RKO (cell line): ENCODE results near the gene ATP6V0A1.
A peak's percentile ranks its signal among the peaks of the same experiment; 100 is the strongest.
"Not testable (repeated sequence)": the region's sequence is repeated elsewhere in the genome, so short reads cannot be mapped to it uniquely, and the experiment has no call there.

Experiments used
- DNase-seq: peaks from one replicate; pipeline ENCODE4 v3.0.0-alpha.2; 2016; ENCODE audit warnings: low spot score

ATP6V0A1 gene

DNA sequence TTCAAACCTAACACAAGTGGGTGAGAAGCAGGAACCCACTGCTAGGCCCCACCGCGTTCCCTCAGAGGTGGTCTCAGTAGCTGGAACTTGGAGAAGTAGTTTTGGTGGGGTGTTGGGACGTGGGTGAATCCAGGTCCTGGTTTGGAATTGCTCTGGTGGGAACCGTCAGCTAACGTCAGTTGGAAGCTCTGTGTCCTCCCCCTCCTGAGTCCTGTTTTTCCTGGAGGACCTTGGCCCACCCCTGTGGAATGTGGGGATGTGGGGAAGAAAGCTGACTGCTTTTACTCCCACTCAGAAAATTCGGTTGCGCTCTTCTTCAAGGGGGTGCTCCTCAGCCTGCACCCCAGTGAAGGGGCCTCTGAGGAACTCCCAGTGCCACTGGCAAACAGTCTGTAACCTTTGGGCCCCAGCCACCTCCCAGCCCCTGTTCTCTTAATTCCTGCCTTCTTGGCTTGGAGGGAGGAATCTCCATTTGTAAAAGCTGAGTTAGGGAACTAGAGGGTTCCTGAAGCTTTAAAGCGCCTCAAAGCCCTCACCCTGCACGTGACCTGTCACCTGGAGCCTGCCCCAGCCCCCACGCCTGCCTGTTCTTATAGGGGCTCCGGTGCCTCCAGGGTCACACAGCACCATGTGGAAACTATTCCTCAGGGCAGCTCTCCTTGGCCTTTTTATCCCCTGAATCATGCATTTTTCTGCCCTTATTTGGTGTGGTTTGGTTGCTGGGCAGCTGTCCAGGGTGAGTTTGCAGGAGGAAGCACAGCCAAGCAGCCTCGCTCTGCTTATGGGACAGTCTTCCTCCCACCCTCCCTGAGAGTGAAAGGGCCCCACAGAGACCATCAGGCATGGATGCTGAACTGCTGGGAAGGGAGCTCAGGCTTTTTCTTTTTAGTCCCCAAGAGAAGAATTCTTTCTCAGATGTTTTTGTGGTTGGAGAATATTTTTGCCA, 61.1 kb downstream of the ATP6V0A1 start:
- DNase-seq, result peak; percentile 94

DNA sequence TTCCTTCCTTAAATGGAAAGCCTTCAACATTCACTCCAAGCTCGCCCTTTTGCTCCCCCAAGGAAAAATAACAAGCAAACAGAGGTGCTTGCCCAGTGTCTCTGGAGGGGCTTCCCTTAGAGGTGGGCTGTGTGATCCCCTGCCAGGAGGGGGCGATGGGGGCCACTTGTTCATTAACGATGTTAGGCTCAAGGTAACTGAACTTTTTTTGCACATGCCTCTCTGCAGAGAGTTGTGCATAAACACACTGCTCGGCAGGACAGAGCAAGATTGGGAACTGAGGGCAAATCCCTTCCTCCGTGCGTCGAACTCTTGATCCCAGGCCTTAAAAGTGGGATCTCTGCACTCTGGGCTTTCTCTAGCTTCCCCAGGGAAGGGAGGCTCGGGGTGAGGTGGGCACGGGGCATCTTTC, 61.9 kb downstream of the ATP6V0A1 start:
- DNase-seq, result no peak

DNA sequence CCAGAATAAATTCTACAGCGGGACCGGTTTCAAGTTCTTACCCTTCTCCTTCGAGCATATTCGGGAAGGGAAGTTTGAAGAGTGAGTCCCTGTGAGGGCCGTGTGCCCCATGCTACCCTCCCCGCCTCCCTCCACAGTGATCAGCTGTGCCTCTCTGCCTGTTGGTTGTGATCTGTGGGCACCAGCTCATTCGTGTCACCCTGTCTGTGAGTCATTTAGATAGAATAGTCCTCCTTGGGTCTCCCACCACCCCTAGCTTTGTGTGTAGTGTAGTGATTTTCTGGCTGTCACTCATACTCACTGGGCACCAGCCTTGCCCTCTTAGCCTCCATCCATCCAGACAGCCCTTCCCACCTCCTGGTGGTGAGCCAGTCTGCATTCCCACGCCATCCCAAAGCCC, 62.4 kb downstream of the ATP6V0A1 start:
- no peak for DNase-seq

DNA sequence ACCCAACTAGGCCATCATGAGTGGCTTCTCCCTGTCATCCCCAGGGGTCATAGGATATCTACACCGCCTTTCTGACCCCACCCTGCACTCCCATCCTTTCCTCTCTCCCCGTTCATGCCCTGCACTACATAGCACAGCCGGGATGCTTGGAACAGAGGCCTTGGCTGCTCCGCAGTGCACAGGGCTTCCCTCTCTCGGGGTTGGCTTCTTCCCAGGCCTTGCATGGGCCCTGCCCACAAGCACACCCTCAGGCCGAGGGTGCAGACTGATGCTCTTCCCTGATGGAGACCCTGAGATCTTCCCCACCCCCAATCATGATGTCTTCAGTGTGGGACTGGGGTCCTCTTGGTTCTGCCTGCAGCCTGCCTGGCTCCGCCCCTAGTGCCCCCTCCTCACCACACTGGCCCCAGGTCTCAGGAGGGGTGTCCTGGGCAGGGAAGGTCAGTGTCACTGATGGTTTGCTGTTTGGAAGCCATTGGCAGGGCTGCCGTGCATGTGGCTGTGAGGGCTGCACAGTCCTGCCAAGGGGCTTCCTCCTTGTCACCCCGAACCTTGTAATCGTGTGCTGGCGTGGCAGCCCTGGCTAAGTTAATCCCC, 63.1 kb downstream of the ATP6V0A1 start:
- DNase-seq, result no peak

DNA sequence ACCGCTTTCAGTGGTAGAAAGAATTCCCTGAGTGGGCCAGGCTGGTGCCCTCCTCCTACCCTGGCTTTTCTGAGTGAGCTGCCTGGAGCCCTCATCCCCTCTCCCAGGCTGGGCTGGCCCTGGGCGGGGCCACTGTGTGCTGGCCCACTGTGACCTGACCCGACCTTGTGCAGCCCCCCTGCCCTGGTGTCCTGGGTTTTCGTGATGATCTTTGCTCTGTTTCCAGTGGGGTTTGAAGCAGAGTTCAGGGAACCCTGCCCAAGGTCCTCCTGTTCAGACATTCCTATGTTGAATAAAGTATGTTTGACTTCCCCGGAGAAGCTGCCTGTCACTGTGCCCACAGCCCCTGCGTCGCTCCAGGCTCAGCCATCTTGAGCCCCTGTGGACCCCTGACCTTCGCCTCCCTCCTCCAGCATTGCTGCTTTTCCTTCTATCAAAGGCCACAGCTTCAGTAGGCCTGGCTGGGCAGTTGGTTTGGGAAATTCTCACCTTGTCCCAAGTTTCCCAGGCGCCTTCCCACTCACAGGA, 63.6 kb downstream of the ATP6V0A1 start:
- no peak for DNase-seq

DNA sequence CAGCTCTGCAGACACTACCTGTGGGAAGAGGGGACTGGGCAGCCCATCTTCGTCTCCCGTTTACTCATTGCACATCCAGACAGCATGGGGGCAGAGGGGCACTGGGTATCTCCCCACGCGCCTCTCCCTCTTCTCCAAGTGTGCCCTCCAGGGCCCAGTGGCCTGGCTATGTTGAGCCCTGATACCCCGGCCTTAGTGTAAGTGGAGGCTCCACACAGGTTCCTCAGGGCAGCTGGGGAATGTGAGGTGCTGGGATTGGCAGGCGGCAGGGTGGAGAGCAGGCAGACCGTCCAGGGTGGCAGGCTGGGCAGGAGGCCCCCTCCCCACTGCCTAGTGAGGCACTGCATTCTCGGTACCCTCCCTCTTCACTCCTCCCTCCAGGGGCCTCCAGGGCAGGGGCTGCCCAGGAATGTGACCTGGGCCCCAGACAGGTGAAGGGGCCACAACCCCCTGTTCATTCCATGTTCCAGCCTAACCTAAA, 64.2 kb downstream of the ATP6V0A1 start:
- no peak for DNase-seq

DNA sequence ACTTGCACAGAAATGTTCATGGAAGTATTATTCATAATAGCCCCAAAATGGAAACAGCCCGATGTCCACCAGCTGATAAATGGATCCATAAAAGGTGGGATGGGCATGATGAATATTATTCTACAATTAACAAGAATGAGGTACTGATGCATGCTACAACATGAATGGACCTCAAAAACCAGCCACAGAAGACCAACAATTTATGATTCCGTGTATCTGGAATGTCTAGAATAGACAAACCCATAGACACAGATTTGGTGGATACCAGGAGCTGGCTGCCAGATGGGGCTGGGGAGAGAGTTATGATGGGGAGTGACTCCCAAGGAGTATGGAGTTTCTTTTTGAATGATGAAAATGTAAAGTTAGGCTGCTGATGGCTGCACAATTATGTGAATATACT, 66.5 kb downstream of the ATP6V0A1 start:
- DNase-seq, result no peak

DNA sequence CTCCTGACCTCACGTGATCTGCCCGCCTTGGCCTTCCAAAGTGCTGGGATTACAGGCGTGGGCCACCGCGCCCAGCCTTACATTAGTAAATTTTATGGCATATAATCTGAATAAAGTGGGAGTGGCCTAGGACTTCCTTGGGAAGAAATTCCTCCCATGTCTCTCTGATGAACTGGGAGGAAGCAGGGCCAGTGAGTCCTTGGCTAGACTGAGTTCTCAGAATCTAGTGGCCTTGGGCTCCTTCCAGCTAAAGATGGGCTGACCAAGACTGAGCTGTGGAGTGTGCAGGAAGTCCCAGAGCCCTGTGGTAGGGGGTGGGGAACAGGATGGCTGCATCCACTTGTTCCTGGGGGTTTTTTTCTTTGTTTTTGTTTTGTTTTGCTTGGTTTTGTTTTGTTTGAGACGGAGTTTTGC, 67.4 kb downstream of the ATP6V0A1 start:
- DNase-seq, result peak; percentile 34

DNA sequence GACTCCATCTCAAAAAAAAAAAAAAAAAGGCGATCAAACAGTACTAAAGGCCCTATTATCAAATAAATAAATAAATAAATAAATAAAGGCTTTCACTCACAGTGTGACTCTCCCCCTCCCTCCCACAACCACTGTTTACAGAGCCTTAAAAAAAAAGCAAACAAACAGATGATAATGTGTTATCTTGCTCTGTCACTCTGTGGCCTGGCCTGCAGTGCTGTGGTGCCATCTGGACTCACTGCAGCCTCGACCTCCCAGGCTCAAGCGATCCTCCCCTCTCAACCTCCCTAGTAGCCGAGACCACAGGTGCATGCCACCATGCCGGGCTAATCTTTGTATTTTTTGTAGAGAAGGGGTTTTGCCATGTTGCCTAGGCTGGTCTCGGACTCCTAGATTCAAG, 69.3 kb downstream of the ATP6V0A1 start:
- DNase-seq, result no peak

DNA sequence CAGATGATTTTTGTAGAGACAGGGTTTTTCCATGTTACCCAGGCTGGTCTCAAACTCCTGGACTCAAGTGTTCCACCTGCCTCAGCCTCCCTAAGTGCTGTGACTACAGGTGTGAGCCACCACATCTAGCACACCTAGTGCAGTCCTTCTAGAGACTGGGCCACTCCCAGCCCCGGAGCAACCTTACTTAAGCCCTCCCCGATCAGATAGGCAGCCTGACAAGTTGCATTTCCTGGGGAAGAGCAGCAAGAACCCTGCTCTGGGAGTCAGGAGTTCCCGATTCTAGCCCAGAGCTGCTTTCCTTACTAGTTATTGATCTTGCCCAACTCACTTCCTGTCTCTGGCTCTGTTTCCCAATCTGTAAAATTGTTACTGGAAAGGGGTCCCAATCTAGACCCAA, 70.4 kb downstream of the ATP6V0A1 start:
- DNase-seq, result no peak

DNA sequence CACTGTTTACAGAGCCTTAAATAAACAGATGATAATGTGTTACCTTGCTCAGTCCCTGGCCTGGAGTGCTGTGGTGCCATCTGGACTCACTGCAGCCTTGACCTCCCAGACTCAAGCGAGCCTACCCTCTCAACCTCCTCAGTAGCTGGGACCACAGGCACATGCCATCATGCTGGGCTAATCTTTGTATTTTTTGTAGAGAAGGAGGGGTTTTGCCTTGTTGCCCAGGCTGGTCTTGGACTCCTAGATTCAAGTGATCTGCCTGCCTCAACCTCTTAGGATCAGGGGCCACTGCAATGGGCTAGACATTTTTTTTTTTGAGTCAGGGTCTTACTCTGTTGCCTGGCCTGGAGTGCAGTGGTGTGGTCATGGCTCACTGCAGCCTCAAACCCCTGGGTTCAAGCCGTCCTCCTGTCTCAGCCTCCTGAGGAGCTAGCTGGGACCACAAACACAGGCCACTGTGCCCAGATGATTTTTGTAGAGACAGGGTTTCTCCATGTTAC, 72.3 kb downstream of the ATP6V0A1 start:
- no peak for DNase-seq

DNA sequence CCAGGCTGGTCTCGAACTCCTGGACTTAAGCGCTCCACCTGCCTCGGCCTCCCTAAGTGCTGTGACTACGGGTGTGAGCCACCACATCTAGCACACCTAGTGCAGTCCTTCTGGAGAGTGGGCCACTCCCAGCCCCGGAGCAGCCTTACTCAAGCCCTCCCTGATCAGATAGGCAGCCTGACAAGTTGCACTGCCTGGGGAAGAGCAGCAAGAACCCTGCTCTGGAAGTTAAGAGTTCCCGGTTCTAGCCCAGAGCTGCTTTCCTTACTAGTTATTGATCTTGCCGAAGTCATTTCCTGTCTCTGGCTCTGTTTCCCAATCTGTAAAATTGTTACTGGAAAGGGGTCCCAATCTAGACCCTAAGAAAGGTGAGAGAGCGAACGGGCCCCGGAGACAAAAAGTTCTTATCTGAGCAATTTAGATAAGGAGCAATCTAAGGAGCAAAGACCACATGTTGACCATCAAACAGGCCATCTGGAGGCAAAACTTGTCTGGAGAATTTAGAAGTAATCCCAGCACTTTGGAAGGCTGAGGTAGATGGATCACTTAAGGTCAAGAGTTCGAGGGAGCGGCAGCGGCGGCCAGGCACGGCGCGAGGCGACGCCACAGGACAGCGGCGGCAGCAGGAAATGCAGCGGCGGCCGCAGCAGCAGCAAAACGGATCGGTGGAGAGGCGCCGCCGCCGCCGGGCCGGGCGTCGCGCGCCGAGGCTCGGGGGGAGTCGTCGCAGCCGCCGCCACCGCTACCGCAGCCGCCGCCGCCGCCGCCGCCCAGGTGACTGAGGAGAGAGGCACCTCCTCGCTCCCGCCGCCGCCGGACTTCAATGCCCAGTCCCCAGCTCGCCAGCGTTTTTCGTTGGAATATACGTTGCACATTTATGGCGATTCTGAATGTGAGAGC, 73.0 kb downstream of the ATP6V0A1 start:
- DNase-seq, result peak; percentile 79

DNA sequence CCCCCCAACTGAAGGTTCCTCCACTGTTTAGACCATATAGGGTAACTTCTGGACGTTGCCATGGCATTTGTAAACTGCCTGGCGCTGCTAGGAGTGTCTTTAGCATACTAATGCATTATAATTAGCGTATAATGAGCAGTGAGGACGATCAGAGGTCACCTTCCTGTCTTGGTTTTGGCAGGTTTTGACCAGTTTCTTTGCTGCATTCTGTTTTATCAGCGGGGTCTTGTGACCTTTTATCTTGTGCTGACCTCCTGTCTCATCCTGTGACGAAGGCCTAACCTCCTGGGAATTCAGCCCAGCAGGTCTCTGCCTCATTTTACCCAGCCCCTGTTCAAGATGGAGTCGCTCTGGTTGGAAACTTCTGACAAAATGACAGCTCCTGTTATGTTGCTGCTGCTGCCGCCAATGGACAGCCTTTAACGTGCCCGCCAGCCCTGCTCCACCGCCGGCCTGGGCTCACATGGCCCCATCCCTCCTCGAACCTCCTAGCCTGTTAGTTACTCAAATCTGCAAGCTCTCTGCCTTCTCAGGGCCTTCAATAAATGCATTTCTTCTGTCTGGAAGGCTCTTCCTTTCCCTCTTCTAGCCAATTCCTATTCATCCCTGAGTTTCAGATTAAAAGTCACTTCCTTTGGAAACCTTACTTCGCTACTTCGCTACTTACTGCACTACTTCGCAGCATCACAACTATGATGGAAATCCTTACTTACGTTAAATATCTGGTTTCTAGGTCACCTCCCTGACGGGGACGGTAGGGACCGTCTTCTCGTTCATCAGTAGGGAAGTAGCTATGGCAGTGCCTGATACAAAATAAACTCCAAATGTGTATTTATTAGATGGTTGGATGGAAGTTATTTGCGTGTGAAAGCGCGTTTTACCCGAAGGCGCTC, 76.7 kb downstream of the ATP6V0A1 start:
- no peak for DNase-seq

DNA sequence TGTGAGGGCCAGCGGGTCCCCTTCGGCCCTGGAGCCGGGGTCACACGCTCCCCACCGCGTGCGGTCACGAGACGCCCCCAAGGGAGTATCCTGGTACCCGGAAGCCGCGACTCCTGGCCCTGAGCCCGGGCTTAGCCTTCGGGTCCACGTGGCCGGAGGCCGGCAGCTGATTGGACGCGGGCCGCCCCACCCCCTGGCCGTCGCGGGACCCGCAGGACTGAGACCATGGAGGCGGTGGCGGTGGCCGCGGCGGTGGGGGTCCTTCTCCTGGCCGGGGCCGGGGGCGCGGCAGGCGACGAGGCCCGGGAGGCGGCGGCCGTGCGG, 77.3 kb downstream of the ATP6V0A1 start, which contains the start of gene NAGLU:
TSS of gene NAGLU (plus strand) at position 194 of the 324 bp plus-strand sequence. CDS start at position 226, 32 bp downstream.
- peak; percentile 93 for DNase-seq

DNA sequence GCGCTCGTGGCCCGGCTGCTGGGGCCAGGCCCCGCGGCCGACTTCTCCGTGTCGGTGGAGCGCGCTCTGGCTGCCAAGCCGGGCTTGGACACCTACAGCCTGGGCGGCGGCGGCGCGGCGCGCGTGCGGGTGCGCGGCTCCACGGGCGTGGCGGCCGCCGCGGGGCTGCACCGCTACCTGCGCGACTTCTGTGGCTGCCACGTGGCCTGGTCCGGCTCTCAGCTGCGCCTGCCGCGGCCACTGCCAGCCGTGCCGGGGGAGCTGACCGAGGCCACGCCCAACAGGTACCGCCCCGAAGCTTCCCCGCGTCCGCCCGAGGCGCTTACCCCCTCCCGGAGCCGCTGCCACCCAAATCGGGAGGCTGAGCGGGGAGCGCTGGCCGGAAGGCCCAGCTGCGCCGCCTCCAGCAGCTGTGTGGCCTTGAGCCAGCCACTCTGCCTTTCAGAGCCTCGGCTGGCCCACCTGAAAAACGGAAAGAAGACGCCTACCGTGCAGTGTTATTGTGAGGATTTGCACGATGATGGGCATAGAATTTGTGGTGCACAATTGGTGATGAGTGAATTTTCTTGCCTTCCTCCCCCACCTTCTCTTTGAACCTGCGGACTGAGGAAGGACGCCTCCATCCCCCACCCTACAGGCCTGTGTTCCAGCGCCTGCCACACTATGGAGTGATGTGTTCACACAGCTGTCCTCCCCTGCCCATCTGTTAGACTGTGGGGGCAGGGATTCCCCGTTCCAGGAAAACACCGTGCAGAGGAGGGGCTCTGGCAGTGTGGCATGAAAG, 77.9 kb downstream of the ATP6V0A1 start:
- peak; percentile 88 for DNase-seq

DNA sequence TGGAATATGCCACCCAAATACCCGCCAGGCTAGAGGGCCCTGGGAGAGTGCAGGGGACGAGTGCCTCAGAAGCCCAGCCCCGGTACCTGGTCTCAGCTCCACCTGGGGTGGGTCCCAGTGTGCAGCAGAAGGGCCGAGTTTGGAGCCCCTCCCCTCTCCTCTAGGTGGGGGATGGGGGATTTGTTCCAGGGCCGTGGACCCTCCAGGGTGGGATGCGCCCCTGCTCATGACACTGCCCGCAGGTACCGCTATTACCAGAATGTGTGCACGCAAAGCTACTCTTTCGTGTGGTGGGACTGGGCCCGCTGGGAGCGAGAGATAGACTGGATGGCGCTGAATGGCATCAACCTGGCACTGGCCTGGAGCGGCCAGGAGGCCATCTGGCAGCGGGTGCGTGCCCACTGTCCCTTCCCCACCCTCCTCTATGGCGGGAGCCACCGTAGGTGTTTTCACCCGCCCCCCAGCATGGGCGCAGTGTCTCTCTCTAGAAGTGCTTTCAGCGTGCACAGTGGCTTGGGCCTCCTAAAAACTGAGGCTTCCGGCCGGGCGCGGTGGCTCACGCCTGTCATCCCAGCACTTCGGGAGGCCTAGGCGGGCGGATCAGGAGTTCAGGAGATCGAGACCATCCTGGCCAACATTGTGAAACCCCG, 78.6 kb downstream of the ATP6V0A1 start:
- DNase-seq, result no peak

DNA sequence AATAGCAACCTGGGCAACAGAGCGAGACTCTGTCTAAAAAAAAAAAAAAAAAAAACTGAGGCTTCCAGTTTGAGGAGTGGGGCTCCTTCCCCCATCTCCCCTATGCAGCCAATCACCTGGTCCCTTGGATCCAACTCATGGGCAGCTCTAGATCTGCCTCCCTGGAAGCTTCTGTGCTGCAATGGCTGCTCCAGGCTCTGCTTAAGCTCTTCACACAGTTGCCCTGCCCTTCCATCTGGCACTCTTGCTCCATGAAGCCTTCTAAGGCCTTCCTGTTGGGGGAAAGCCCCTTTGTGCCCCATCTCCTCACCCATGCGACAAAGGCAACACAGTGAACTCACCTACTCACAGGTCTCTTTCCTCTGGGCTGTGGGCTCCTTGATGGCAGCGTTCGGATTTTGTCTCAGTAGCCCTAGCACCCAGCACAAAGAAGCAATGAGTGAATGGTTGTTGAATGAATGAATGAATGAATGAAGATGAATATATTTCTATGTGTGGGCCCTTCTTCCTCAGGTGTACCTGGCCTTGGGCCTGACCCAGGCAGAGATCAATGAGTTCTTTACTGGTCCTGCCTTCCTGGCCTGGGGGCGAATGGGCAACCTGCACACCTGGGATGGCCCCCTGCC, 79.3 kb downstream of the ATP6V0A1 start:
- DNase-seq, result no peak

DNA sequence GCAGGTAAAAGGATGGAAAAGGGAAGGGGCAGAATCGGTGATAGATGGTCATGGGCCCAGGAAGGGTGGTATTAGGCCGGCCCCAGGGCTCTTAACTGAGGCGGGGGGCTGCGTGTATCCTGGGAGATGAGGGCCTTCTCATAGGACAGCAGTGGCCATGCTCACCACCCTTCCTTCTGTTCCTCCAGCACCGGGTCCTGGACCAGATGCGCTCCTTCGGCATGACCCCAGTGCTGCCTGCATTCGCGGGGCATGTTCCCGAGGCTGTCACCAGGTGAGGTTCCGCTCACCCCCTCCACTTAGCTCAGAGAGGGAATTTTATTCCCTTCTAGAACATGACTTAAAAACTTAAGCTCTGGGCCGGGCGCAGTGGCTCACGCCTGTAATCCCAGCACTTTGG, 79.8 kb downstream of the ATP6V0A1 start:
- DNase-seq, result no peak

DNA sequence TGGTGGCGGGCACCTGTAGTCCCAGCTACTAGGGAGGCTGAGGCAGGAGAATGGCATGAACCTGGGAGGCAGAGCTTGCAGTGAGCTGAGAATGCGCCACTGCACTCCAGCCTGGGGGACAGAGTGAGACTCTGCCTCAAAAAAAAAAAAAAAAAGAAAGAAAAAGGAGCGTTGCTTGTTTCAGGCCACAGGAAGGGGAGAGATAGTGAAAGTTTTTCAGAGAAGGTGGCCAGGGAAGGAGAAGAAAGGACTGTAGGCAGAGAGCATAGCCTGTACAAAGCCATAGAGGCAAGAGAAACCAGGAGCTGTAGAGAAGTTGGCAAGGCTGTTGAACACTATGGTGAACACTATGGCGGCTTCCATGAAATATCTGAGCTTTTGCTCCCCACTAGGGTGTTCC, 81.9 kb downstream of the ATP6V0A1 start:
- not testable (repeated sequence) for DNase-seq
